DMS114 treated with DMSO at 0.1 percent for 48 hours (cell line): ENCODE measurements around the gene GPR137B.

Source experiments
- DNase-seq: peaks from one replicate; lab custom pipeline; 2025; ENCODE audit not compliant: unreplicated experiment; lab: John Stamatoyannopoulos, UW

GPR137B gene

DNA sequence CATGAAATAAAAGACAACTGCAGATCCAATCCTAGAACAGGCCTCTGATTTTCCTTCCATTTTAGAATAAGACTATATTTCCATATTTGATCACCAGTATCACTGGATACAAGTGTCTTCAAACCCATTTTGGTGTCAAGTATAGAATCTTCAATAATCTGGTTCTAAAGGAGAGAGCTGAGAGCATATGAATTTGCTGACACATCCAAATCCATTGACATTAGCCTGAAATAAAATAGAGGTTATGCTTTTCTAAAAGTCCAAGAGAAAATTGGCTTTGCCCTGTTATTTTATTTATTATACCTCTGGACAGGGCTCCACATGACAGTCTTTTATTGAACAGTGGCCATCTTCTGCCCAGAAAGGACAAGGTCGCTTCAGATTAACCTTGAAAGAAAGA, 110.8 kb downstream of the GPR137B start:
- DNase-seq: no peak

DNA sequence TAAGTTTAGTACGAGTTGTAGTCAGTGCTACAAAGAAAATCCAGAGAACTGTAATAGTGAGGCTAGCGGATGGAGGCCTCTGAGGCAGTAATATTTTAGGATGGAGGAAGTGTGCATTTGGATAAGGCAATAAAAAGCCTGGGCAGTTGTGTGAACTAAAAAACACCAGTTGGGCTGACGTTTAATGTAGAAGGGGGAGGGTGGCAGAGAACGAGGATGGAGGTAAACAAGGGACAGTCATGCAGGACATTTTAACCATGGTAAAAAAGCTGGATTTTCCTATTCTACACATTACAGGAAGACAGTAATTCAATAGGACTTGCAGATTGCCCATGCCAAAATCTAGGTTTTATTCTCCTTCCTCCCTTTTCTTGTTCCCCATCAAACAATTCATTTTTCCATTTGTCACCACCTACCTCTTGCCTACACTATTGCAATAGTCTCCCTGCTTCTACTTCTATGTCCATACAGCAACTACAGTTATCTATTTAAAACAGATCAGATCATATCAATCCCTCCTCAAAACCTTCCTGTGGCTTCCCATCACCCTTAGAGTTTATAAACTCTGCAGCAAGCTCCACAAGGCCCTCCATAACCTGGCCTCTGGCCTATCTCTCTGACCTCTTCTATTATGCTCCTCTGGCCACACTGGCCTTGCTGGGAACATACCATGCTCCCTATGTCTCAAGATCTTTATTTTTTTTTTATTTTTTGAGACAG, 111.7 kb downstream of the GPR137B start:
- DNase-seq: no peak

DNA sequence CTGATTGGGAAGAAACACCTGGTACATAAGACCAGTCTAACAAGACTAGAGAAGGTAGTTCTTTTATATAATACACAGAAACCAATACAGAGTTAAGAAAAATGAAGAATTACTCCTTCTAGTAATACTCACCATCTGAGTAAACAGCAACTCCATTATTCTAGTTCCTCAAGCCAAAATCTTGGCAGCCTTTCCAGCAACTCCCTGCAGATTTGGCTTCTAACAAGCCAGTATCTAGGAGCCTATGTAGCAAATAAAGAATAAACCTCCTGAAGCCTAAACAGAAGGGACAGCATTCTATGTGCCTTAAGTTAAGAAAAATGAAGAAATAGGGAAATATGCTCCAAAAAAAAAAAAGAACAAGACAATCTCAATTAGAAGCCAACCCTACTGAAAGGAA, 114.9 kb downstream of the GPR137B start:
- DNase-seq: no peak

DNA sequence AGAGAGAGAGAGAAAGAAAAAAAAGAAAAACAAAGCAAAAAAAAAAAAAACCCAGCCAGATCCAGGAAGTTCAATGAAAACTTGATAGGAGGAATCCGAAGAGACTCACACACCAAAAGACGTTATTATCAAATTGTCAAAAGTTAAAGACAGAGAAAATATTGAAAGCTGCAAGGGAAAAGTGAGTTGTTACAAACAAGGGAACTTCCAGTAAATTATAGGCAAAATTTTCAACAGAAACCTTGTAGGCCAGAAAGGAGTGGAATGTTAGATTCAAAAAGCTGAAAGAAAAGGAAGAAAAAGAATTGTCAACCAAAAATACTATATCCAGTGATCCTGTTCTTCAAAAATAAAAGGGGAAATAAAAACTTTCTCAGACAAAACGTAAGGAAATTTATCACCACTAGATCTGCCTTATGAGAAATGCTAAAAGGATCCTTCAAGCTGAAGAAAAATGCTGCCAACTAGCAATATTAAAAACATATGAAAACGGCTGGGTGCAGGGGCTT, 115.8 kb downstream of the GPR137B start:
- no peak for DNase-seq
